ENCODE data around the gene NOM1. TPM values are rescaled to one million over a fixed set of nuclear protein-coding genes. Genes with fewer than 3 reads are reported as not detected.

The NOM1 gene
- total and polyA plus RNA-seq, 2 experiments from 2014 or later = 17.7 to 36.5 TPM

DNA sequence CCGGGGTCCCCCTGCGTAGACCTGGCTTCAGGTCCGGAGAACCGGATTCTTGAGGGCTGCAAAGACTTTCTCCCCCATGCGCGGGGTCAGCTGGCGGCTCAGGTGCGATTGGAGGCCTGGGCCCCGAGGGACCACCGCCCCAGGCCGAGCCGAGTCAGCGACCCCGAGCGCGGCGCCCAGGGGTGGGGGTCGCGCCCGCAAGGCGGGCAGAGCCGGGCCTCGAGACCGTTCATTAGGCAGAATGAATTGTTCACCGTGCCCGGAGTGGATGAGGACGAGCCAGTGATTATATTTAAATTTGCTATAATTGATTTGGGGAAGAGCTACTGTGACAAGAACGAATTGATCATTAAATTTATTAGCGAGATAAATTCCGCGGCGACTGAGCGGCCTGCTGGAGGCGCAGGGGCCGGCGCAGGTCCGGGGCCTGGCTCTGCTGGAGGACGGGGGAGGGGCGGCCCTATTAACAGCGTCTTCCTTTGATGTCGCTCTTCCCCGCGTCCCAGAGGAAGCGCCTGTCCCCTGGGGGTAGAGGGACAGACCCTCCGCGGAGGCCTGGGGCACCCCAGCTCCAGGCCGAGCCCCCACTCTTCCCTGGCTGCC is 53.4 kb downstream of the NOM1 start (continued):
- TF ChIP-seq ZNF462 (CRISPR knock-in tag; IDR thresholded peaks at IDR 0.05) (no peak), ZNF331 (CRISPR knock-in tag; IDR thresholded peaks at IDR 0.05; ENCODE audit: low read depth) (no peak), POLR2AphosphoS5 (IDR thresholded peaks at IDR 0.05; ENCODE audit: low read depth) (no peak), STAT1 (IDR thresholded peaks at IDR 0.05; ENCODE audit: unreplicated experiment) (no peak), CREB1 (CRISPR knock-in tag; IDR thresholded peaks at IDR 0.05; ENCODE audit: low read depth) (no peak), EZH2phosphoT487 (IDR thresholded peaks at IDR 0.05; ENCODE audit: unreplicated experiment) (peak; percentile 24), JUNB (IDR thresholded peaks at IDR 0.05; ENCODE audit: unreplicated experiment) (no peak)
- TF ChIP-seq, protein P1, sequence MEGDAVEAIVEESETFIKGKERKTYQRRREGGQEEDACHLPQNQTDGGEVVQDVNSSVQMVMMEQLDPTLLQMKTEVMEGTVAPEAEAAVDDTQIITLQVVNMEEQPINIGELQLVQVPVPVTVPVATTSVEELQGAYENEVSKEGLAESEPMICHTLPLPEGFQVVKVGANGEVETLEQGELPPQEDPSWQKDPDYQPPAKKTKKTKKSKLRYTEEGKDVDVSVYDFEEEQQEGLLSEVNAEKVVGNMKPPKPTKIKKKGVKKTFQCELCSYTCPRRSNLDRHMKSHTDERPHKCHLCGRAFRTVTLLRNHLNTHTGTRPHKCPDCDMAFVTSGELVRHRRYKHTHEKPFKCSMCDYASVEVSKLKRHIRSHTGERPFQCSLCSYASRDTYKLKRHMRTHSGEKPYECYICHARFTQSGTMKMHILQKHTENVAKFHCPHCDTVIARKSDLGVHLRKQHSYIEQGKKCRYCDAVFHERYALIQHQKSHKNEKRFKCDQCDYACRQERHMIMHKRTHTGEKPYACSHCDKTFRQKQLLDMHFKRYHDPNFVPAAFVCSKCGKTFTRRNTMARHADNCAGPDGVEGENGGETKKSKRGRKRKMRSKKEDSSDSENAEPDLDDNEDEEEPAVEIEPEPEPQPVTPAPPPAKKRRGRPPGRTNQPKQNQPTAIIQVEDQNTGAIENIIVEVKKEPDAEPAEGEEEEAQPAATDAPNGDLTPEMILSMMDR (conservative IDR thresholded peaks at IDR 0.05; ENCODE audit: low read depth in 2 of 2) = no peak

DNA sequence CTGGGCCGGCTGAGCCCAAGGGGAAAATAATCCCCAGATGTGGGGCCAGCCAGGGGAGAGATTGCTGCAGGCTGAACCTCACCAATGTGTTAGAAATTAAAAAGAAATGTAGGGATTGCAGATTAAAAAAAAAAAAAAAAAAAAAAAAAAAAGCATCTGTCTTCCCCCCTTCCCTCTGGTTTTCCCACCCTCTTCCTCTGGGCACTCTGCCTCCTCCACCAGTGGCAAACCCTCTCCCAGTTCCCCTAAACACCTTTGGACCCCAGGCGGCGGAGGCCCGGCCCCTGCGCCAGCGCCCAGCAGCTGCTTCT is 53.9 kb downstream of the NOM1 start:
- Mint-ChIP-seq H3K36me3 (ENCODE audit: low read depth) (no peaks in the 10 kb centered on the region), H3K27ac (no peak overlapping the region), H3K9me3 (peaks cover 2% of the 10 kb centered on the region; the same call in 1 of the 3 replicates), H3K4me3 (peak overlapping the region; percentile 58), H3K27me3 (ENCODE audit: insufficient read depth, low read depth, poor library complexity) (peaks cover 92% of the 10 kb centered on the region), H3K4me1 (peaks cover 30% of the 10 kb centered on the region)
- Histone ChIP-seq H3F3A (replicated peaks; ENCODE audit: low read depth) (peaks cover 26% of the 10 kb centered on the region), H3K4me2 (peak overlapping the region; percentile 86), H3K27ac (ENCODE audit: low read depth) (no peak overlapping the region), H3K9me2 (ENCODE audit: insufficient read depth) (no peaks in the 10 kb centered on the region), H3K4me3 (peak overlapping the region; percentile 48), H3K4me1 (ENCODE audit: insufficient read depth) (peaks cover 67% of the 10 kb centered on the region), H3K27me3 (ENCODE audit: insufficient read depth) (peaks cover 100% of the 10 kb centered on the region), H4K20me1 (replicated peaks; ENCODE audit: insufficient read depth) (peaks cover 32% of the 10 kb centered on the region), H3K36me3 (ENCODE audit: insufficient read depth) (no peaks in the 10 kb centered on the region), H2AFZ (no peak overlapping the region), H3K79me2 (replicated peaks; ENCODE audit: insufficient read depth) (no peaks in the 10 kb centered on the region)
- DNase-seq (ENCODE audit: low spot score) = no peak
- ATAC-seq = peak; percentile 2
- TF ChIP-seq, protein P1 (conservative IDR thresholded peaks at IDR 0.05; ENCODE audit: low read depth in 2 of 2) = no peak
- TF ChIP-seq EZH2 (IDR thresholded peaks at IDR 0.05; ENCODE audit: low read depth, unreplicated experiment) = no peak
- TF ChIP-seq EZH2phosphoT487 (IDR thresholded peaks at IDR 0.05; ENCODE audit: unreplicated experiment) = no peak
- TF ChIP-seq JUNB (IDR thresholded peaks at IDR 0.05; ENCODE audit: unreplicated experiment) = no peak
- TF ChIP-seq ZNF331 (CRISPR knock-in tag; IDR thresholded peaks at IDR 0.05; ENCODE audit: low read depth) = no peak
- TF ChIP-seq ETS1 (IDR thresholded peaks at IDR 0.05) = no peak
- TF ChIP-seq NANOG (IDR thresholded peaks at IDR 0.05; ENCODE audit: borderline replicate concordance) = no peak
- no peak for TF ChIP-seq ZNF114 (CRISPR knock-in tag; IDR thresholded peaks at IDR 0.05)
- no peak for TF ChIP-seq POLR2AphosphoS5 (IDR thresholded peaks at IDR 0.05; ENCODE audit: low read depth)

Measured in GM23338 (cell line).